Activated CD8-positive, alpha-beta memory T cell treated with anti-CD3 and anti-CD28 coated beads, Interleukin-2, amount 50 U/mL, for 48 hours (primary cell): Measurements from ENCODE around the gene UGT1A10.
"Not testable (repeated sequence)": the region's sequence is repeated elsewhere in the genome, so short reads cannot be mapped to it uniquely, and the experiment has no call there.

Experiments
- DNase-seq: peaks from one replicate; pipeline ENCODE4 v3.0.0-alpha.2; 2020

UGT1A10 gene

DNA sequence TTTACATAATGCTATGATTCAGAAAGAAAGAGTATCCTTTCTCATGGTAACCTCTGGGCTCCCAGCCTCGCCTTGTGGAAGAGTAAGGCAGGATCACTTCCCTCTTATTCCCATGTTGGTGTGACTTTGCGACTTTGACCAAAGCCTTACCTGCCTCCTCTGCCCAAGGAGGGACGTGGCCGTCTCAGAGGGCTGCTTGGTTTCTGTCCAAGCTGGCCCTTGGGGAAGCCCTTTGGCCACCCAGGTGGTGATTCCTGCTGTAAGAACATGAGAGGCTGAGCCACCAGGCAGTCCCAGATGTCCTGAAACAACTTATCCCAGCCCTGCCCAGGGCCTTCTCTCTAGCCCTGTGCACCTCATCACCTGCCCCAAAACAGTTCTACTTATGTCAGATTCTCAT is 62.5 kb downstream of the UGT1A10 start:
- DNase-seq: no peak

DNA sequence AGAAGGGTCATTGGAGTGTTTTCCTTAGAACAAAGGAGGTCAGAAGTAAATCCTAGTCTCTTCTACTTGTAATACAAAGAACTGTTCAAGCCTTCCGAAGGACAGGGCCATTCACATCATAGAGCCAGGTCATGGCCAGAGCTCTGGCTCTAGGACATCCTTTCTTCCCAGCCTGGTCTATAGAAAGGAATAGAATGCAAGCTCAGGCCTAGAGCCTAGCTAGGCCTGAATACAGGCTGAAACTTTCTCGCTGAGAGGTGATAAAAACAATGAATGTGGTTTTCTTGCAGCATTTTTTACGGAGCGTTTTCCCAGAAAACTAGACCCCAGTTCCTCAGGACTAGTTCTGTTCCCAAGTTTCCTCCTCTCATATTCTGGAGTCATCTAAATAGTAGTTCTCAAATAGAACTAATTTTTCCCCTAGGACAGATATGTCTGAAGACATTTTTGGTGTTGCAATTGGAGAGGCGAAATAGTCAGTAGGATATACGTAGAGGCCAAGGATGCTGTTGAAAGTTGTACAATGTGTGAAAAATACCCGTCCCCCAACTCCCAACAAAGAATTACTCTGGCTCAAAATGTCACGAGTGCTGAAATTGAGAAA is 63.3 kb downstream of the UGT1A10 start:
- no peak for DNase-seq

DNA sequence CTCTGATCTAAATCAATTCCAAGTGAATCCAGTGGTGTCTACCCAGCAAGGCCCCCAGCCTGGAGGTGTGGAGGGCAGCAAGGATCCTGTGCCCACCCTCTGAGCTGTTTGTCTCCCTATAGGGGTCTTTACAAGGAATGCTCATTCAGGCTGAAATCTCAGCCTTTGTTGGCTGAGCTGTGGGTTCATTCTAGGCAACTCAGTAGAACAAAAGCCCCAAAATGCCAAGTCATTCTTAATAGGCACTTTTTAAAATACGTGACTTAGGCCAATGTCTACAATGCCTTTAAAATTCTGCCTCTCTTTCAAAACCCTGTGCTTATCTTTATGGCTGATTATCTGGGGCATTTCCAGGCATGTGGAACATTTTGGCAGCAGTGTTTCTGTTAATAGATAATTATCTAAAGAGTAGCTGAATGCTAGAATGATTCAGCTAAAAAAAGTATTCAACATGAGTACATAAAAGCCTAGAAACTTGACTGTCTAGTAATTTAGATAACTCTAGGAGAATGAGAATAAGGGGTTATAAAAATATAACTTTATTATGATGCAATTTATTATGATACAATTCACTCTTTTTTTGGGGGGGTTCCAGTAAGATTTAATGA is 63.9 kb downstream of the UGT1A10 start:
- DNase-seq: no peak

DNA sequence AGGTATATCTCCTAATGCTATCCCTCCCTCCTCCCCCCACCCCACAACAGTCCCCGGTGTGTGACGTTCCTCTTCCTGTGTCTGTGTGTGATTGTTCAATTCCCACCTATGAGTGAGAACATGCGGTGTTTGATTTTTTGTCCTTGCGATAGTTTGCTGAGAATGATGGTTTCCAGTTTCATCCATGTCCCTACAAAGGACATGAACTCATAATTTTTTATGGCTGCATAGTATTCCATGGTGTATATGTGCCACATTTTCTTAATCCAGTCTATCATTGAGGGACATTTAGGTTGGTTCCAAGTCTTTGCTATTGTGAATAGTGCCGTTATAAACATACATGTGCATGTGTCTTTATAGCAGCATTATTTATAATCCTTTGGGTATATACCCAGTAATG is 64.6 kb downstream of the UGT1A10 start:
- DNase-seq: not testable (repeated sequence)

DNA sequence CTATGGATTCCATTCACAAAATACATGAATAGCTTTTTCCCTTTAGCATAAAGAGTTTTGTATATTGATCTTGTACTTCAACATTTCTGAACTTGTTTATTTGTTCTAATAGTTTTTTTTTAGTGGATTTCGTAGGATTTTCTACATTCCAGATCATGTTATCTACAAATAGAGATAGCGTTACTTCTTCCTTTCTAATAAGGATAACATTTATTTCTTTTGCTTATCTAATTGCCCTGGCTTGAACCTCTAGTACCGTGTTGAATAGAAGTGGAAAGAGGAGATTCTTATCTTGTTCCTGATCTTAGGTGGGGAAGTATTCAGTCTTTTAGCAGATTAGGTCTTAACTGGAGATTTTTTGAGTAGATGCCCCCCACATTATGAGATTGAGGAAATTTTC is 66.0 kb downstream of the UGT1A10 start:
- no peak for DNase-seq

DNA sequence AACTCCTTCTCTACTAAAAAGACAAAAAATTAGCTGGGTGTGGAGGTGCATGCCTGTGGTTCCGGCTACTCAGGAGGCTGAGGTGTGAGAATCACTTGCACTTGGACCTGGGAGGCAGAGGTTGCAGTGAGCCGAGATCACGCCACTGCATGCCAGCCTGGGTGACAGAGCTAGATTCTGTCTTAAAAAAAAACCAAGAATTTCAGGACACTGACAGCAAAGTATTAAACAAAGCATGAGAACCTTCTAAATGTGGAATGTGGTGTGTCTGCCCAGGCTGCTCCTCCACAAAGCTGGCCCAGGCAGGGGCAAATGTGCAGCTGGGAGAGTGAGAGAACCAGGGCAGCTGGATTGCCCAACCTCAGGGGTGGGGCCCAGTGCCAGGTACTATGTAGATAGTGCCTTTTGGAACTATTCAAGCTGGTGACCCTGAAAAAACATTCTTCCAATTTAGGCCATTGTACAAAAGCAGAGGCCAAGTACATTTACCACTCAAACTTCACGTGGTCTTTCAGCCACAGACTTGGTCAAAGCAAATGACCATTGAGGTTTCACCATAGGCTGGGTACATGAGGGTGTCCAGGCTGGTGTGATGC is 69.8 kb downstream of the UGT1A10 start:
- DNase-seq: no peak

DNA sequence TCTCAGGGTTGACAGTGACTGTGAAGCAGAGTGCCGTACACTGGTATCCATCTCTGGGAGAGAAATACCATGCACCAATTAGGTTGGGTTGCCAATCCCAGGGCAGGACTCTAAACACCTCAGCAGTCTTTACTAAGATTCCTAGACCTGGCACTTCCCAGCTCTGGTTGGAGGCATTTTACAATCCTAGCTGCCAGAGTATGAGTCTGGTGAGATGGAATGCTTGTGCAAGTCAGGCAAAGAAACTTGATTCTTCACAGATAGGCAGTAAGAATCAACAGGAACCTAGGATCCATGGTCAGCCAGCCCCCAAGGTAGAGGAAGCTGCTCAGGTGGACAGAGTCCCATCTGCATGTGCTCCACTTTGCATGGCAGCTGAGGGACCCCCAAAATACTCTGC is 70.5 kb downstream of the UGT1A10 start:
- no peak for DNase-seq

DNA sequence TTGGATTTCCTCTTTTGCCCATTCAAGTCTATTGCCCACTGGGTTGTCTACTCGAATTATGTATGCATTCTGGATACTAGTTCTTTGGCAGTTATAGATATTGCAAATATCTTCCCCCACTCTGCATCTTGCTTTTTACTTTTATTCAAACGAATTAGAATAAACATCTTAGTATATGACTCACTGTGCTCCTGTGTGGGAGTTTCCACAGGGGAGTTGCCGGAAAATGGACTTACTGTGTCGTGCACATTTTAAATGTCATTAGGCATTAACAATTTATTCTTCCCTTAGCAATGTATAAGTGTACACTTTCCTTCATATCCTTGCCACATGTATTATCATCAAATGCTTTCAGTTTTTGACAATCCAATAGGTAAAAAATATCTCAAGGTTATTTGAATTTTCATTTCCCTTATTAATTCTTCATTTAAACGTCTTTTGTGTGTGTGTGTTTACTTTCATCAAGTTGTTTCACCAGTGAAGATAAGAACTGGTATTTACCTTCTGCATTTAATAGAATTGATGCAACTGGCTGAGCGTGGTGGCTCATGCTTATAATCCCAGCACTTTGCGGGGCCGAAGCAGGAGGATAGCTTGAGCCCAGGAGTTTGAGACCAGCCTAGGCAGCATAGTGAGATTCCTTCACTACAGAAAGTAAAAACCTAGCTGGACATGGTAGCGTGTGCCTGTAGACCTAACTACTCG is 71.8 kb downstream of the UGT1A10 start:
- no peak for DNase-seq

DNA sequence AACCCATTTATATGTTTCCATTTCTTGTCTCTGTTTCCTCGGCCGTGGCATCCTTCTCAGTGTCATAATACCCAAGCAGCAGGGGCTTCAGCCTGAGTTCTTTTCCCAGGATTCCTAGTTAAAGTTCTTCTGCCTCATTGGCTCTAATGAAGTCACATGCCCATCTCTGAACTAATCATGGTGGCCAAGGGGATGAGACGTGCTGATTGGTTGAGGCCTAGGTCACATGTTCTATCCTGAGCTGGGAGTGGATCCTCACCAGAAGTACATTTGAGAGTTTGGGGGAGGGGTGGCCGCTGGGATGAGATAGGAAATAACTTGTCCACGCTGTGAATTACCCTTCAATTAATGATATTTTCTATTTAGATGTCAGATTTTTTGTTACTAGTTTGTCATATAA is 72.7 kb downstream of the UGT1A10 start:
- DNase-seq: no peak

DNA sequence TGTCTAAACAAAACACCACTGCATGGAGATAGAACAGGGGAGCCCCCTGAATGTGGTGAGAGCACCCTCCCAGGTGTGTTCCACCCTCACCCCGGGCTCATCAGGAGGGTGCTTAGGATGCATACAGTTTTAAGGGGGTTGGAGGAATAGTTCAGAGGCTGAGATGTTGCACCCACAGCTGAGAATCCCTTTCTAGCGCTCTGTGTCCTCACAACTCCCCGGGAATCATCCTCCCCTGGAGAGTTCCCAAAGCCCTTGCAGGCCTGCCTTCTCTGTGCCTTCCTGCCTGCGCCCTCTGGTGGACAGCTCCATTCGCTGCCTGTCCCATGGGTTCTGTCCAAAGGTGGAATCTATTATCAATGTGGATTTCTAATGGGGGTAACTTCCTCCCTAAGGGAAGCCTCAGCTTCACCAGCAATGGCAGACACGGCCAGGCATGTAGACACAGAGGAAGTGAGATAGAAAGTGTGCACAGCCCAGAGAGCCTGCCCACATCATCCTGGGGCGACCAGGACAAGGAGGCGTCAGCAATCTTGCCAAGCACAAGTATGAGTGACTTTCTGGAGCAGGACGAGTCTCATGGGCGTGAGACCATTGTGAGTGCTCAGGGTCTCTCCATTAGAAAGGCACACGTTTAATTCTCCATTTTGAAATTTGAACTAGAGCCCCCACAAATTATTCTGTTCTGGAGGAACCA is 75.2 kb downstream of the UGT1A10 start:
- DNase-seq: peak; percentile 87

DNA sequence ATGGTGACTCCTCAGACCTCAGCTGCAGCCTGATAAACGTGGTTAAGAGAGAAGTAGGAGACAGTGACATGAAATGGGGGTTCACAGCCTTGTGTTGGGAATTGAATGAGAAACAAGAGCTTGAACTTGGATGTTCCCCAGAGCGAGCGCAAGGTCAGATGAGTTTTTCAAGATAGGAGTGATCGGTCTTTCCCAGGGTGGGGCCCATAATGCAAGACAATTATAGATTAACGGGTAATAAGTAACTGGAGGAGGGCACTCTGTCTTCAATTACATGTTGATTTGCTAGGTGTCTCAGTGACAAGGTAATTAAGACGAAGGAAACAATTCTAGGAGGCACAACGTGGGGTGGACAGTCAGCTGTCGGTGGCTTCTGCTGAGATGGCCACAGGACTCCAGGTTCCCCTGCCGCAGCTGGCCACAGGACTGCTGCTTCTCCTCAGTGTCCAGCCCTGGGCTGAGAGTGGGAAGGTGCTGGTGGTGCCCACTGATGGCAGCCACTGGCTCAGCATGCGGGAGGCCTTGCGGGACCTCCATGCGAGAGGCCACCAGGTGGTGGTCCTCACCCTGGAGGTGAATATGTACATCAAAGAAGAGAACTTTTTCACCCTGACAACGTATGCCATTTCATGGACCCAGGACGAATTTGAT is 76.5 kb downstream of the UGT1A10 start, which contains the start of gene UGT1A5:
Gene UGT1A5, plus strand, starts transcription at position 297 of the 651 bp plus-strand sequence. Its CDS starts 85 bp downstream, at position 382.
- no peak for DNase-seq

DNA sequence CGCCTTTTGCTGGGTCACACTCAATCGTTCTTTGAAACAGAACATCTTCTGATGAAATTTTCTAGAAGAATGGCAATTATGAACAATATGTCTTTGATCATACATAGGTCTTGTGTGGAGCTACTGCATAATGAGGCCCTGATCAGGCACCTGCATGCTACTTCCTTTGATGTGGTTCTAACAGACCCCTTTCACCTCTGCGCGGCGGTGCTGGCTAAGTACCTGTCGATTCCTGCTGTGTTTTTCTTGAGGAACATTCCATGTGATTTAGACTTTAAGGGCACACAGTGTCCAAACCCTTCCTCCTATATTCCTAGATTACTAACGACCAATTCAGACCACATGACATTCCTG is 77.0 kb downstream of the UGT1A10 start:
- no peak for DNase-seq

DNA sequence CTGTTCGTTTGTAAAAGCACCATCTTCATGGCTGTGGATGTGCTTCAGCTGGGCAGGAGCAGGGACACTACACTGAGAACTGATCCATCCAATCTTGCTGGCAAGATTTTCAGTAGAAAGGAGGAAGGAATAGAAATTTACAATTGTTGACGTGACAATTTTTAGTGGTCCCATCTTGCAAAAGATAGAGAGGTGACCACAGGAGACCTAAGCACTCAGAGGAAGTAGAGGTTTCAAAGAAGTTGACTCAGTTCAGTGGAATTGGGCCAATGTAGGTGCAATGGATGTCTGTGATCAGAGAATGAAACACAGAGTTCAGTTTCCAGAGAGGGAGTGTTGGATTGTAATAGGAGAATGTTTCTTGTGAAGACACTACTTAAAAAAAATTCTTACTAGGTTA is 77.9 kb downstream of the UGT1A10 start:
- no peak for DNase-seq

DNA sequence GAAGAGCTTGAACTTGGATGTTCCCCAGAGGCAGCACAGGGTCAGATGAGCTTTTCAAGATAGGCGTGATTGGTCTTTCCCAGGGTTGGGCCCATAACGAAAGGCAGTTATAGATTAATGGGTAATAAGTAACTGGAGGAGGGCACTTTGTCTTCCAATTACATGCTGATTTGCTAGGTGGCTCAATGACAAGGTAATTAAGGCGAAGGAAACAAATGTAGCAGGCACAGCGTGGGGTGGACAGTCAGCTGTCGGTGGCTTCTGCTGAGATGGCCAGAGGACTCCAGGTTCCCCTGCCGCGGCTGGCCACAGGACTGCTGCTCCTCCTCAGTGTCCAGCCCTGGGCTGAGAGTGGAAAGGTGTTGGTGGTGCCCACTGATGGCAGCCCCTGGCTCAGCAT is 82.3 kb downstream of the UGT1A10 start, which contains the start of gene UGT1A4:
Gene UGT1A4, plus strand, starts transcription at position 185 of the 400 bp plus-strand sequence. Its CDS starts 85 bp downstream, at position 270.
- no peak for DNase-seq

DNA sequence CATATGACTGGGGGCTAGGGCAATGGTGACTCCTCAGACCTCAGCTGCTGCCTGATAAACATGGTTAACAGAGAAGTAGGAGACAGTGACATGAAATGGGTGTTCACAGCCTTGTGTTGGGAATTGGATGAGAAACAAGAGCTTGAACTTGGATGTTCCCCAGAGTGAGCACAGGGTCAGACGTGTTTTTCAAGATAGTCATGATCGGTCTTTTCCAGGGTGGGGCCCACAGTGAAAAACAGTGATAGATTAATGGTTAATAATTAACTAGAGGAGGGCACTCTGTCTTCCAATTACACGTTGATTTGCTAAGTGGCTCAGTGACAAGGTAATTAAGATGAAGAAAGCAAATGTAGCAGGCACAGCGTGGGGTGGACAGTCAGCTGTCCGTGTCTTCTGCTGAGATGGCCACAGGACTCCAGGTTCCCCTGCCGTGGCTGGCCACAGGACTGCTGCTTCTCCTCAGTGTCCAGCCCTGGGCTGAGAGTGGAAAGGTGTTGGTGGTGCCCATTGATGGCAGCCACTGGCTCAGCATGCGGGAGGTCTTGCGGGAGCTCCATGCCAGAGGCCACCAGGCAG is 92.6 kb downstream of the UGT1A10 start, which contains the start of gene UGT1A3:
Gene UGT1A3, plus strand, starts transcription at position 320 of the 579 bp plus-strand sequence. Its CDS starts 85 bp downstream, at position 405.
- no peak for DNase-seq

DNA sequence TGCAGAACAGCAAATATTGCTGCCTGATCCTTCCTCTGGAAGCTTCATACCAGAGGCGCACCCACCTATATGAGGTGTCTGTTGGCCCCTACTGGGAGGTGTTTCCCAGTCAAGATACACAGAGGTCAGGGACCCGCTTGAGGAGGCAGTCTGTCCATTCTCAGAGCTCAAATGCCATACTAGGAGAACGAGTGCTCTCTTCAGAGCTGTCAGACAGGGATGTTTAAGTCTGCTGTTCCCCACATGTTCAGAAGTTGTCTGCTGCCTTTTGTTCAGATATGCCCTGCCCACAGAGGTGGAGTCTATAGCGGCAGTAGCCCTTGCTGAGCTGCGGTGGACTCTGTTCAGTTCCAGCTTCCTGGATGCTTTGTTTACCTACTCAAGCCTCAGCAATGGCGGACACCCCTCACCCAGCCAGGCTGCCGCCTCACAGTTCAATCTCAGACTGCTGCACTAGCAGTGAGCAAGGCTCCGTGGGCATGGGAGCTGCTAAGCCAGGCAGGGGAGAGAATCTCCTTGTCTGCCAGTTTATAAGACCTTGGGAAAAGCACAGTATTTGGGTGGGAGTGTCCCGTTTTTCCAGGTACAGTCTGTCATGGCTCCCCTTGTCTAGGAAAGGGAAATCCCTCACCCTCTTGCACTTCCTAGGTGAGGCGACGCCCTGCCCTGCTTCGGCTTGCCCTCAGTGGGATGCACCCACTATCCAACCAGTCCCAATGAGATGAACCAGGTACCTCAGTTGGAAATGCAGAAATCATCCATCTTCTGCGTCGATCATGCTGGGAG is 100.8 kb downstream of the UGT1A10 start:
- DNase-seq: not testable (repeated sequence)

DNA sequence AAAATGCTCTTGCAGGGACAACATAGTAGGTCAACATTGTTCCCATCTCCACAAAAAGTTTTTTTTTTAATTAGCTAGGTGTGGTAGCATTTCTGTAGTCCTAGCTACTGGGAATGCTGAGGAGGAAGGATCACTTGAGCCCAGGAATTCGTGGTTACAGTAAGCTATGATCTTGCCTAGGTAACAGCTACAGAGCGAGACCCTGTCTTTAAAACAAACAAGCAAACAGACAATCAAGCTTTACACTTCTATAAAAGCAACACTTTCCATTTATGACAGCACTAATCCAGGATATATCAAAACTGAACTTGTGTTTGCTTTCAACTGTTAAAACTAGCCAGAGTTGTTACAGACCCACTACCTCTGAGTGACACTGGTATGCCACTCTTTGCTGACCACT is 104.6 kb downstream of the UGT1A10 start:
- no peak for DNase-seq

DNA sequence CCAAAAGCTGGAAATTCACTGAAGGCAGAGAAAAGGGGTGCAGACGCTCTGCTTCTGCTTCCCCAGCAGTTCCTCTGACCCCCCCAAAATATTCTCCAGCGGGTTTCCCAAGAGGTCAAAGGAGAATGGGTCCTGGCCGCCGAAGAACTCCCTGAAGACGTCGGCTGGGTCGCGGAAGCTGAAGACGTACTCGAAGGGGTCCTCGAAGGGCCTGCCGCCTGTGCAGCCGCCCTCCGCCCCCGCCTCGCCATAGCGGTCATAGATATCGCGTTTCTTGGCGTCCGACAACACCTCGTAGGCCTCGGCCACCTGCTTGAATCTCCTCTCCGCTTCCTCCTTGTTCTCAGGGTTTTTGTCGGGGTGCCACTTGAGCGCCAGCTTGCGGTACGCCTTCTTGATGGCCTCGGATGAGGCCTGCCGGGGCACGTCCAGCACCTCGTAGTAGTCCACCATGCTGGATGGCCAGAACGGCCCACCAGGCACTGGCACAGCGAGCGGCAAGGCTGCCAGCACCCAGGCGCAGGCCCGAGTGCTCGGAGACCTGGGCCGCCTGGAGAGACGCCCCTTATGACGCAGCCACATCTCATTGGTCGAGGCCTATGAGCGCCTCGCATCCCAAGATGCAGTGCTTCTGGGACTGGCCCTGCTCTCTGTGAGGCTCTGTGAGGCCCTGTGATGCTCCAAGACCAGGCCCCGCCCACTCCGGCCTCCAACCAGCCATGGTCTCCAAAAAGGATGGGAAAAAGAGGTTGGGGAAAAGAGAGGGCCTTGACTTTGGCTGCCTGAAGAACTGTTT is 107.4 kb downstream of the UGT1A10 start:
- no peak for DNase-seq

DNA sequence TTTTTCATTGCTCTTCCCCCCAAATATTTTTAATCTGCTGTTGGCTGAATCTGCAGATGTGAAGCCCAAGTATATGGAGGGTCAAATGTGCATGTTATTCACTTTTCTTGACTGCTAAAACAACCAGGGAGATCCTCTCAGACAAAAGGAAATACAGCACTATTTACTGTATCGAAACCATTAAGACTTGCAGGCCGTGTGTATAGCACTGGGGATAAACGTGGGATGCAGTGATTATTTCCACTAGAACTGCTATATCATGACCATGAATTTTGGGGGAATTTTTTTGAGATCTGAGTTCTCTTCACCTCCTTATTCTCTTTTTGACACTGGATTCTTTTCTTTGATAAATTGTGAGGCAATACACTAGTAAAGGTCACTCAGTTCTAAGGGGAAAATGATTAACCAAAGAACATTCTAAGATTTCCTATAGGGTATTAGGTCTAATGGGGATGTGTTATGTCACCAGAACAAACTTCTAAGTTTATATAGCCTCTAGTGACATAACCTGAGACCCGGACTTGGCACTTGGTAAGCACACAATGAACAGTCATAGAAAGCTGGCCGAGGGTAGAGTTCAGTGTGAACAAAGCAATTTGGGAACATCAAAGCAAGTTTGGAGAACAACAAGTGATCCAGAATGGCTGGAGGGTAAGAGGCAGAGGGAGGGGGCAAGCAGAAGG is 109.0 kb downstream of the UGT1A10 start:
- DNase-seq: no peak

DNA sequence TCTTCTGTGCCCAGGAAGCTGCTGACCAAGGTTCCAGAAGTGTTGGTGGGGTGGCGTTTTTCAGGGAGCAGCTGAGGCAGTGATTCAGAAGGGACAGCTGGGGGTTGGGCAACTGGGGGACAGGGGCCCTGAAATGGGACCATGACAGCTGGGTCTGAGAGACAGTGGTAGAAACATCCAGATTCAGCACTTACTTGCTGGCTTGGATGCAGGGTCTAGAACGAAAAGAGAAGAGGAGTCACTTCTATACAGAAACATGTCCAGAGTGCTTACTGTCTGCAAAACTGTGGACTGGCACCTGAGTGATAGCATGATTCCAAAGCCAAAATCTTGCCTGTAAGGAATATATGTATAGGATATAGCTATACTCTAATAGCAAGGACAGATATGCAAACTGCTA is 109.6 kb downstream of the UGT1A10 start:
- not testable (repeated sequence) for DNase-seq
